ENCODE measurements around the gene BCL3.
"Not testable (repeated sequence)": the region's sequence is repeated elsewhere in the genome, so short reads cannot be mapped to it uniquely, and the experiment has no call there.

Gene BCL3, protein sequence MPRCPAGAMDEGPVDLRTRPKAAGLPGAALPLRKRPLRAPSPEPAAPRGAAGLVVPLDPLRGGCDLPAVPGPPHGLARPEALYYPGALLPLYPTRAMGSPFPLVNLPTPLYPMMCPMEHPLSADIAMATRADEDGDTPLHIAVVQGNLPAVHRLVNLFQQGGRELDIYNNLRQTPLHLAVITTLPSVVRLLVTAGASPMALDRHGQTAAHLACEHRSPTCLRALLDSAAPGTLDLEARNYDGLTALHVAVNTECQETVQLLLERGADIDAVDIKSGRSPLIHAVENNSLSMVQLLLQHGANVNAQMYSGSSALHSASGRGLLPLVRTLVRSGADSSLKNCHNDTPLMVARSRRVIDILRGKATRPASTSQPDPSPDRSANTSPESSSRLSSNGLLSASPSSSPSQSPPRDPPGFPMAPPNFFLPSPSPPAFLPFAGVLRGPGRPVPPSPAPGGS

DNA sequence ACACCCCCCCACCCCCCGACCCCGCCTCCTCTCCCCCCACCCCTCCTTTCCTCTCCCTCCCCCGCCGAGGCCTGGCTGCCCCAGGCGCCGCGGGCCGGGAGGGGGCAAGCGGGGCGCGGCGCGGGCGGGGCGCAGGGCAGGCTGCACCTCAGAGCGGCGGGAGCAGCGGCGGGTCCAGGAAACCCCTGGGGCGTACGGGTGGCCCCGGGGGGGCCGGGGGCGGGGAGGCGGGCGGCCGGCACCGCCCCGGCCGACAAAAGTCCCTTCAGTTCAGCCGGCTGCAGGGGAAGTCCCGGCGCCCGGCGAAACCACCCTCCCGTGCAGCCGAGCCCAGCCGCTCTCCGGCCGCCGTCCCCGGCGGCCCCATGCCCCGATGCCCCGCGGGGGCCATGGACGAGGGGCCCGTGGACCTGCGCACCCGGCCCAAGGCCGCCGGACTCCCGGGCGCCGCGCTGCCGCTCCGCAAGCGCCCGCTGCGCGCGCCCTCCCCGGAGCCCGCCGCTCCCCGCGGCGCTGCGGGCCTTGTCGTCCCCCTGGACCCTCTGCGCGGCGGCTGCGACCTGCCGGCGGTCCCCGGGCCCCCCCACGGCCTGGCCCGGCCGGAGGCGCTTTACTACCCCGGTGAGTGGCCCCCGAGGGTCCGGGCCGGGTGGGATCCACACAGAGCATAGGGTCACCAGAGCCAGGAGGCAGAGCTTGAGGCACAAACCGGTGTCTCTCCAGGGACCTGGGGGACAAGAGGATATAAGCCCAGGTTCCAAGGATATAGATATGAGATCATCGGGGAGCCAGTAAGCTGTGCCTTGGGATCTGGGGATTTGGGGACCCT, at the start of gene BCL3:
BCL3 (plus strand) TSS at position 283 of the 829 bp plus-strand sequence; CDS start at position 366, 83 bp downstream.
- peak; percentile 82 for DNase-seq

DNA sequence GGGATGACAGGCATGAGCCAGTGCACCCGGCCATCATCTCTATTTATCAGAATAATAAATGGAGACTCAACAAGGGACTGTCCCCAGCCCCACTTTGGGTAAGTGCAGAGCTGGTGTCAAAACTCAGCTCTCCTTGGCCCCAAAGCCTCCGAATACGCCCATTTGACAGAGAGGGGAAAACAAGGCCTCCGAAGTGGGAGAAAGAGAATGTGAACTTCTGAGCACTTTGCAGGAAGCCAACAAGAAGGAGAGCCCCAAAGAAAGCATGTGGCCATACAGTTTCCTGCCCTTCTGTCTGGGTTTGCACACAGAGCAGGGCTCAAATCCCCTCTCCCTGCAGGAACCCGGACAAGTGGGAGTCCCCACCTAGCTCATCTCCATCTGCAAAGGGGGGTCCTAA, 48.0 kb upstream of the BCL3 start:
- DNase-seq, result no peak

DNA sequence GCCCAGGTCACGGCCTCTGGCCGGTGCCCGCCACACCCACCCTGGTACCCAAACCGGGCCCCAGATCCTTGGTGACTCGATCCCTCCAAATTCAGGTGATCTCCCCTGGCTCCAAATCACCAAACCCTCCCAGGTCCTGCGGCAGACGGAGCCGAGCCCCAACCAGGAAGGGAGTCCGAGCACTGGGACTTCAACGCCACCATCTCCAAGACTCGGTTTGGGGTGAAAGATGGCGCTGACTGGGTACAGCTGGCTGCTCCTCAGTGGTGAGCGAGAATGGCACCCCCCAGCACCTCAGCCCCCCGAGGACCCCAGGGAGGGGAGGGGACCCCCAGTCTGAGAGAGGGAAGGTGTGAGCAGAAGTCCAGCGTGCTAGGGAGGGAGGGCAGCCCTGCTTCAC, 47.3 kb upstream of the BCL3 start:
- no peak for DNase-seq

DNA sequence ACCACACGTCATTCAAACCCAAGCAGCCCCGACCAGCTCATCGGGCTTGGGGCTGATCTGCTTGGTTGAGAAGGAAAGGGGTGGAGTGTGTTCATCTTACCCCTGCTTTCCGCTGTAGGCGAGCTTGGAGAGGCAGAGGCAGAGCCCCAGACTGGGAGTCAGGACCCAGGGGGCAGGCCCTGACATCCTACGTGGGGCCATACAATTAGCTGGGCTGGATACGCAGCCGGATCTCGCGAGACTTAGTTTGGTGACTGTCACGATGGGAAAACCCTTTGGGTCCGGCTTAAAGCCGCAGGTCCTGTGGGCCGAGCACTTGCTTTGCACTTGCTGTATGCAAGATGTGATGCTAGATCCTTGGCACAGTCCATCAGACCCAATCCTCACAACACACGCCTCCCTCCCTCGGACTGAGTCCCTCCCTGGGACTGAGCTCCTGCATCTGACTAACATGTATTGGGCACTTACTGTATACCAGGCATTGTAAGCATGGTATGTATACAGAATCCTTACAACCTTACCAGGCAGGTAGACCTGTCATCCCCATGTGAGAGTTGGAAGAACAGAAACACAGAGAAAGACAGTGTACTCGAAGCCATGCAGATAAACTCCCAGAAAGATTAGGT, 45.8 kb upstream of the BCL3 start:
- no peak for DNase-seq

DNA sequence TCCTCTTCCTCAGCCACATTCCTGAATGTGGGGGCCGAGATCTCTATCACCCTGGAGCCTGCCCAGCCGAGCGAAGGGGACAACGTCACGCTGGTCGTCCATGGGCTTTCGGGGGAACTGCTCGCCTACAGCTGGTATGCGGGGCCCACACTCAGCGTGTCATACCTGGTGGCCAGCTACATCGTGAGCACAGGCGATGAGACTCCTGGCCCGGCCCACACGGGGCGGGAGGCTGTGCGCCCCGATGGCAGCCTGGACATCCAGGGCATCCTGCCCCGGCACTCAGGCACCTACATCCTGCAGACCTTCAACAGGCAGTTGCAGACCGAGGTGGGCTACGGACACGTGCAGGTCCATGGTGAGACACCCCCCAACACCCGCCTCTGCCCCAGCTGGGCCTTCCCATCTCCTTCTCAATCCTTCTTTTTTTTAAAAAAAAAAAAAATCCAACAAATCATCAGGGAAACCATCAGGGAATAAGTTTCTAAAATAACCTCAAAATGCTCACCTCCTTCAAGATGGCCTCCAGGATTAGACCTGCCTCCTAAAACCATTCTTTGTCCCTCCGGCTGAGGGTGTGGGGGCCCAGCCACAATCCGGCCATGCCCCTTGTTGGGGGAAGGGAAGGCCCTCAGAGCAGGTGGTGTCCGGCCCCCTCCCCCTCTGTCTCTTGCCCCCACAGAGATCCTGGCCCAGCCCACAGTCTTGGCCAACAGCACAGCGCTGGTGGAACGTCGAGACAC, 45.0 kb upstream of the BCL3 start:
- no peak for DNase-seq

DNA sequence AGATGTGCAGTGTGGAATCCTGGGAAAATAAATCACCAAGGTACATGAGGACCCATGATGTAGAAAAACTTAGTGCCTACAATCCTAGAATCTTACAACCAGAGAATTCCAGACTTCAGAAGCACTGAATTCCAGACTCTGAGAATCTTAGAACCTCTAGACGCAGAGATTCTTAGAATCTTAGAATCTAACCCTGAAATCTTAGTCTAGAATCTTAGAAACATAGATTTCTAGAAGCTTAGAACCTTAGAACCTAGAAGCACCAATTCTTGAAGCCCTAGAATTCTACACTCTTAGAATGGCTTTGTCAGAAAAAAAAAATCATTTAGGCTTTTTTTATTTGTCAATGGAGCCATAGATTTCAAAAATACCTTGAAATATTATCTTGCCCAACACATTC, 43.5 kb upstream of the BCL3 start:
- DNase-seq, result no peak

DNA sequence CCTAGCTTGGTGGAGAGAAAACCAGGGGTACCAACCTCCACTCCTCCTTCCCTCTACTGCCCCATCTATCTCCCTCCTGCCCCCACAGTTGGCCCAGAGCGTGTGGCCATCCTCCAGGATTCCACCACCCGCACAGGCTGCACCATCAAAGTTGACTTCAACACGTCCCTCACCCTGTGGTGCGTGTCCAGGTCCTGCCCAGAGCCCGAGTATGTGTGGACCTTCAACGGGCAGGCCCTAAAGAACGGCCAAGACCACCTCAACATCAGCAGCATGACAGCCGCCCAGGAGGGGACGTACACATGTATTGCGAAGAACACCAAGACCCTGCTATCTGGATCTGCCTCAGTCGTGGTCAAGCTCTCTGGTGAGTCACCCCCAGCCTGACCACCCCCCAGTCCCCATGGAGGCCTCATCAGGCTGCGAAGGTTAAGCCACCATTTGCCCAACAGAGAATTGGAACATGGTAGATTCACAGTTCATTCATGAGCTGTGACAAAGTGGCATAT, 43.0 kb upstream of the BCL3 start:
- no peak for DNase-seq

DNA sequence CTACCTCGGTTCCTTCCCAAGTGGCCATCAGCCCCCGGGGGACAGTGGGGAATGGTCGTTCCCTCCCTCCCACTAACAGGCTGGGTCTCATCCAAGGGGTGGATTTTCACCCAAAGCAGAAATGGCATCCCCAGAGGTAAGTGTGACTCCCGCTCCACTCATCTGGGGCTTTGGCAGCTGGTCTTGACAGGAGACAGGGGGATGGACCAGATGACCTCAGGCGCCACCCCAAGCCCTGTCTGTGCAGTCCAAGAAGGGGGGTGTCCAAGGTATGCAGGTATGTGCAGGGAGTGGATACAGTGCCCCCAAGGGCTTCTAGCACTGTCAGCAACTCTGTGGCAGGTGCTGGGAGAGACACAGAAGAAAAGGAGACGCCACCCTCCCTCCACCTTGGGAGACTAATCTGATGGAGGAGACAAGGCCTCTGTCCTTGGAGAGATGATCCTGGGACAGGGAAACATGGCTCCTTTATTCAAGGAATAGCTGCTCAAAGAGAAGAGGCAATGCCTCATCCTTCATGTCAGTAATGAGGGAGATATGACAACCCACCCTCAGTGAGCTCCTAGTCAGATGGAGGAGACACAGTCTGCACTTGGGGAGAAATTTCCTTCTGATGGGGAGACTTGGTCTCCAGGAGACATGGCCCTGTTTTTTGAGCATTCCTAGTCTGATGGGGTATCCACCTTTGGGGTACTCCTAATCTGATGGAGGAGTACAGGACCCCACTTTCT, 41.8 kb upstream of the BCL3 start:
- no peak for DNase-seq

DNA sequence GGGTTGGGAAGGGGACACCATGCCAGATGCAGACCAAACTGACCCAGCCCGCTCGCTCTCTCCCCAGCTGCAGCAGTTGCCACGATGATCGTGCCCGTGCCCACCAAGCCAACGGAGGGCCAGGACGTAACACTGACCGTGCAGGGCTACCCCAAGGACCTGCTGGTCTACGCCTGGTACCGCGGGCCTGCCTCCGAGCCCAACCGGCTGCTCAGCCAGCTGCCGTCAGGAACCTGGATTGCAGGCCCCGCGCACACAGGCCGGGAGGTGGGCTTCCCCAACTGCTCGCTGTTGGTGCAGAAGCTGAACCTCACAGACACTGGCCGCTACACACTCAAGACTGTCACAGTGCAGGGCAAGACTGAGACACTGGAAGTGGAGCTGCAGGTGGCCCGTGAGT, 40.7 kb upstream of the BCL3 start:
- no peak for DNase-seq

DNA sequence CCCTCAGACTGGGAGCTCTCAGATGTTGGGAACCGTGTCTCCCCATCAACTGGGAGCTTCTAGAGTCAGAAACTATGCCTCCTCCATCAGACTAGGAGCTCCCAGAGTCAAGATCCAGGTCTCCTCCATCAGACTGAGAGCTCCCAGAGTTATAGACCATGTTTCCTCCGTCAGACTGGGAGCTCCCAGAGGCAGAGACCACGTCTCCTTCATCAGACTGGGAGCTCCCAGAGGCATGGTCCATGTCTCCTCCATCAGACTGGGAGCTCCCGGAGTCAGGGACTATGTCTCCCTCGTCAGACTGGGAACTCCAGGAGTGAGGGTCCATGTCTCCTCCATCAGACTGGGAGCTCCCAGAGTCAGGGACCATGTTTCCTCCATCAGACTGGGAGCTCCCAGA, 39.6 kb upstream of the BCL3 start:
- no peak for DNase-seq

DNA sequence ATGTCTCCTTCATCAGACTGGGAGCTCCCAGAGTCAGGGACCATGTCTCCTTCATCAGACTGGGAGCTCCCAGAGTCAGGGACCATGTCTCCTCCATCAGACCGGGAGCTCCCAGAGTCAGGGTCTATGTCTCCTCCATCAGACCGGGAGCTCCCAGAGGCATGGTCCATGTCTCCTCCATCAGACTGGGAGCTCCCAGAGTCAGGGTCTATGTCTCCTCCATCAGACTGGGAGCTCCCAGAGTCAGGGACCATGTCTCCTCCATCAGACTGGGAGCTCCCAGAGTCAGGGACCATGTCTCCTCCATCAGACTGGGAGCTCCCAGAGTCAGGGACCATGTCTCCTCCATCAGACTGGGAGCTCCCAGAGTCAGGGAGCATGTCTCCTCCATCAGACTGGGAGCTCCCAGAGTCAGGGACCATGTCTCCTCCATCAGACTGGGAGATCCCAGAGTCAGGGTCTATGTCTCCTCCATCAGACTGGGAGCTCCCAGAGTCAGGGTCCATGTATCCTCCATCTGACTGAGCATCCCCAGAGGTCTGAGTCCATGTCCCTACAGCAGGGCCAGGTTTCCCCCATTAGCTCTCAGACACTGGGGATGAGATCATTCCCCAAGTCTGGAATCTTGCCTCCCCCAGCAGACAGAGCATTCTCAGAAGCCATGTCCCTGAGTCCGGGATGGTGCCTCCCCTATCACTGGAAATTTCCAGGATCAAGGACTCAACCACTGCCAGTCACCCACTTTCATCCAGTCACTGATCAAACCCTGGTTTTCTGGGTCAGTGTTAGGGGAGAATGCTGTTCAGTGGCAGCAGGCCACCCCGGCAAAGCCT, 38.9 kb upstream of the BCL3 start:
- not testable (repeated sequence) for DNase-seq

DNA sequence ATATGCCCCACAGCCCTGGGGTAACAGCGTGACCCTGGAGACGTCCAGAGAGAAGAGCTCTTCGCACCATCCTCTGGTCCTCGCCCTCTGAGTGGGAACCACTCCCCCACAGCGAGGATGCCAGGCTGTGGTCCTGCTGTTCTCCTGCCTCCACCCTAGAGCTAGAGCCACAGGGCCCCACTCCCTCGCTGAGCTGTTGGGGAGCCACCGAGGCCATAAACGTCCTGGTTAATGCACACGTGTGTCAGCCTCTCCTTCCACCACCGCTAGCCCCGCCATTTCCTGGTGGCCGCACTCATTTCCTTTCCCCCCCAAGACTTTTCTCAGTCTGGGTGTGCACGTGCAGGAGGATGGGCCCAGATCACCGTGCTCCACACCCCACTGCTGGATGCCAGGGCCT, 38.0 kb upstream of the BCL3 start:
- no peak for DNase-seq

DNA sequence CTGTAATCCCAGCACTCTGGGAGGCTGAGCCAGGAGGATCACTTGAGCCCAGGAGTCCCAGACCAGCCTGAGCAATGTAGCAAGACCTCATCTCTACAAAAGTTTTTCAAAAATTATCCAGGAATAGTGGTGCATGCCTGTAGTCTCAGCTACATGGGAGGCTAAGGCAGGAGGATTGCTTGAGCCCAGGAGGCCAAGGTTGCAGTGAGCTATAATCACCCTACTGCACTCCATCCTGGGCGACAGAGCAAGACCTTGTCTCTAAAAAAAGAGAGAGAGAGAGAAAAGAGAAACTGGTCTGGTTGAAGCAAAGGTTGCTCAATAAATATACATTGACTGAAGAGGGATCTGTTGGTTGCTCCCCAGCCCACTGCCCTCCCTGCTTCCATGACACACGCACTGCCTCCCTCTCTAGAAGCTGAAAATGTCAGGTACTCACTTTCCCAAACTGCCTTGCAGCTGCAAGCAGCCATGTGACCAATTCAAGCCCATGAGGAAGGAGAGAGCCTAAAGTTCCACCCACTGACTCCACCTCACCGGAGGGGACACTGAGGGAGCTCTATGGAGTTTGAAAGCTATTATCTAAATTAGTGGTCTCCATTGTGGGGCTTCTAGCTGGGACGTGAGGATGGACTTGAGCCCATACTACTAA, 35.5 kb upstream of the BCL3 start:
- no peak for DNase-seq

DNA sequence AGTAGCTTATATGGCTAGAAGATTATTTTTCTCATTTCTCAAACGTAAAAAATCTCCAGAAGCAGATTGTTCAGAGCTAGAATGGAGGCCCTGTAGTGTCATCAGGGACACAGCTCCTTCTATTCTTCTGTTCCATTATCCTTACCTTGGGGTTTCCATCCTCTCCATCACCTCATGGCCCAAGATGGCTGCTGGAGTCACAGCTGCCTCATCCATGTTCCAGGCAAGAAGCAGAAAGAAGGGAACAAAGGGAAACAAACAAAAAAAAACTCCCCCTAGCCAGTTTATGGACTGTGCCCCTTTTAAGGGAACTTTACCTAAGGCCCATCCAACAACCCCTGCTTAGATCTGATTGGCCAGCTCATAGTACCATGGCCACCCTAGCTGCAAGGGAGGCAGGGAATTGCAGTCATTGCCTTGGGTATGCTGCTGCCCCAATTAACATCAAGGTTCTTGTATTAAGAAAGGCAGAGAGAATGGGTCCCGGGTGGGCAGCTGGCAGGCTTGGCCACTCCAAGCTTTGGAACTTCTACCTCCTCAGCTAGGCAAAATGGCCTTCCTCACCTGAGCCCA, 33.8 kb upstream of the BCL3 start:
- DNase-seq, result no peak

DNA sequence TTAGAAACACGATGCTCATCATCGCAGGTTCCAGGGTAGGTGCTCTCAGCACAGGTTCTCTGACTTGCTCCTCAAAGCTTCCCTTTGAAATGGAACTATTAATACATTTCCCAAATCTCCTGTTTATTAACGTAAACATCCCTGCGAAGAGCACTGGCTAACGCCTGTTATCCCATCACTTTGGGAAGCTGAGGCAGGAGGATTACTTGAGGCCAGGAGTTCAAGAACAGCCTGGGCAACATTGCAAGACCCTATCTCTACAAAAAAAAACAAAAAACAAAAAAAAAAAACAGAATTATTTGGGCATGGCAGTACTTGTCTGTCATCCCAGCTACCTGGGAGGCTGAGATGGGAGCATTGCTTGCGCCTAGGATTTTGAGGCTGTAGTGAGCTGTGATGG, 30.9 kb upstream of the BCL3 start:
- DNase-seq, result no peak

DNA sequence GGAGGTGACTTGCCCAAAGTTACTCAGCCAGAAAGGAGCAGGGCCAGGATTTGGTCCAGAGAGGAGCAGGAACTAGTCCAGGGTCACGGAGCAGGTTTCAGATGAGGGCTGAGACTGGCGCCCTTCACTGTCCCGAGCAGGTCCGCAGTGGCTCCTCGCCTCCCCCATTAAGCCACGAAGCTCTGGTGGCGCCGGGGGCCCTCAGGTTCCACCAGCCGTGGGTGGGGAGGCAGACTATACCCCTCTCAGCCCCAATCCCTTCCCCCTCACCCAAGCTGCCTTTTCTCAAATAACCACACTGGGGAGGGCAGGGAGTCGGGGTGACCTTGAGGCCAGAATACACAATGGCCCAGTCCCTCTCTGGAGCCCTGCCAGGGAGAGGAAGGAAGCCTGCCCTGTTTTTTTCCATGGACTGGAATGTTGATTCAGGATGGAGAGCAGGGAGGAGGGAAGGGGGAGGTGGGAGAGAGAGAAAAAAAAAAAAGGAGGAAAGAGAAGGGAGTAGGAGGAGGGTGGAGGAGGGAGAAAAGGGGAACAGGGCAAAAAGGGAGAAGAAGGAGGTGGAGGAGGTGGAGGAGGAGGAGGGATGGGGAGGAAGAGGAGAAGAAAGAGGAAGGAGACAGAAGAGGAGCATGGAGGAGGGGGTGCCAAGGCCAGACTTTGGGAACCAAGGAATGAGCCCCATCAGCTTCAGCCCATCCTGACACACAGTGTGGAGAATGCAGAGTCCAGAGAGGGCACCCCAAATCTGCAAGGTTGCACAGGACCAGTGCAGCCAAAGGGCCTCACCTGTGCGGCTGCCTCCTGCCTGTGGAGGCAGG, 29.9 kb upstream of the BCL3 start:
- no peak for DNase-seq

DNA sequence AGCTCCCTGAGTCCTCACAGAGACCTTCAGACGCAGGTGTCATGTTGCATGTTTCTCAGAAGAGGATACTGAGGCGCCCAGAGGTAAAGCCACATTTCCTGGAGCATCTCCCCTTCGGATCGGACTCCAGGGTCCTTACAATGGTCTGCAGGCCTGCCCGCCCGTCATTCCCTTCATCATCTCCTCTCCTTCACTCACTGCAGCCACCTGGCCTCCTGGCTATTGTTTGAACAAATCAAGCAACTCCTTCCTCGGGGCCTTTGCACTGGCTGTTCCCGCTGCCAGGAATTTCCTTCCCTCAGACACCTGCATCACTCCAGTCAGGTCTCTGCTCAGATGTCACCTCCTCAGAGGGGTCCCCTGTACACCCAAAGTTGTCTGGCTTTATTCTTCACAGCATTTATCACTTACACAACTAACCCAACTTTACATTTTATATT, 29.2 kb upstream of the BCL3 start:
- no peak for DNase-seq

DNA sequence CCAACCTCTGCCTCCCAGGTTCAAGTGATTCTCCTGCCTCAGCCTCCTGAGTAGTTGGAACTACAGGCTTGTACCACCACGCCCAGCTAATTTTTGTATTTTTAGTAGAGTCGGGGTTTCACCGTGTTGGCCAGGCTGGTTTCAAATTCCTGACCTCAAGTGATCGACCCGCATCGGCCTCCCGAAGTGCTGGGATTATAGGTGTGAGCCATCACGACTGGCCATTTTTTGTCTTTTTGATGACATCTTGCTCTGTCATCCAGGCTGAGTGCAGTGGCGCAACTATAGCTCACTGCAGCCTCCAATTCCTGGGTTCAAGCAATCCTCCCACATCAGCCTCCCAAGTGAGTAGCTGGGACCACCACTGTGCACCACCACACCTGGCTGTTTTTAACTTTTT, 28.1 kb upstream of the BCL3 start:
- DNase-seq, result not testable (repeated sequence)

DNA sequence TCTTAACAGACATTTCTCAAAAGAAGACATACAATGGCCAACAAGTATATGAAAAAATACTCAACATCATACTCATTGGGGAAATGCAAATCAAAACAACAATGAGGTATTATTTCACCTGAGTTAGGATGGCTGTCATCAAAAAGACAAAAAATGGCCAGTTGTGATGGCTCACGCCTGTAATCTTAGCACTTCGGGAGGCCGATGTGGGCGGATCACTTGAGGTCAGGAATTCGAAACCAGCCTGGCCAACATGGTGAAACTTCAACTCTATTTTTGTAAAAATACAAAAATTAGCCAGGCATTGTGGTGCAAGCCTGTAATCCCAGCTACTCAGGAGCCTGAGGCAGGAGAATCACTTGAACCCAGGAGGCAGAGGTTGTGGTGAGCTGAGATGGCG, 27.6 kb upstream of the BCL3 start:
- DNase-seq, result no peak

All from NK-92 treated with Interleukin-12 subunit alpha and Interleukin-12 subunit beta, amount 100 ng/mL, for 24 hours (cell line).